K562 (cell line): ENCODE results near the gene TTN. TPM values are rescaled to one million over a fixed set of nuclear protein-coding genes. Genes with fewer than 3 reads are reported as not detected.

Source experiments
- ATAC-seq: fragments of 200-7000 bp; cut with Tn5 transposase; 3 replicates; pipeline ENCODE4 v1.9.1; 2020; ENCODE audit warnings: moderate library complexity
- BruUV-seq: library from RNA; stranded (reverse); fragments of 400-500 nt; replicated peaks from 2 replicates; lab custom pipeline; 2021; lab: Mats Ljungman, UMichigan
- CTCF ChIA-PET: fragments of 300-600 bp; formaldehyde crosslinking; extraction: SDS; loops from one replicate; lab custom pipeline; 2021; ENCODE audit warnings: low intra/inter-chr PET ratio; lab: Yijun Ruan, JAX
- POLR2A ChIA-PET: fragments of 300-600, 350-650 bp; sonication (Branson Sonifier 250); formaldehyde crosslinking; extraction: SDS; loops from one replicate; lab custom pipeline; 2021; ENCODE audit warnings: antibody characterized with exemption, inconsistent platforms; lab: Yijun Ruan, JAX
- DNase-seq, 4 experiments: peaks; one replicate each; pipeline versions ENCODE4 v3.0.0 to v3.0.0-alpha.2; 2011 to 2018; ENCODE audit warnings: low spot score in 3 of 4, mixed read lengths in 3 of 4; ENCODE audit errors: extremely low read depth in 1 of 4
- FAIRE-seq: peaks from 2 replicates; lab custom pipeline; 2011; peaks lifted over from hg19 to GRCh38; lab: Jason Lieb, UNC
- H2AFZ ChIP-seq: 2 replicates; pipeline ENCODE4 v1.6.0; 2011; ENCODE audit warnings: low read depth, low read length, control low read depth, inconsistent platforms
- H3K27ac ChIP-seq: fragments of 200-600 bp; 3 replicates; pipeline ENCODE4 v1.8.0; 2011; ENCODE audit warnings: low read depth, mild to moderate bottlenecking, control low read depth, inconsistent platforms, low read length, moderate library complexity, mixed read lengths; ENCODE audit errors: extremely low read depth
- H3K27me3 ChIP-seq, 2 experiments: fragments of 300-600 bp in 1 of 2; 2 replicates in 1 of 2; 3 replicates in 1 of 2; pipeline versions ENCODE4 v1.6.0 to v1.8.0; 2011; ENCODE audit warnings: inconsistent platforms in 2 of 2, low read length in 2 of 2, mild to moderate bottlenecking in 1 of 2, mixed read lengths in 1 of 2, moderate library complexity in 1 of 2; ENCODE audit not compliant: control insufficient read depth in 2 of 2, insufficient read depth in 2 of 2
- H3K36me3 ChIP-seq: fragments of 300-600 bp; 3 replicates; pipeline ENCODE4 v1.8.0; 2011; ENCODE audit warnings: mild to moderate bottlenecking, low read length, inconsistent platforms; ENCODE audit not compliant: control insufficient read depth, insufficient read depth
- H3K4me1 ChIP-seq, 2 experiments: fragments of 200-600 bp in 1 of 2; replicated peaks in 1 of 2; 2 replicates in 1 of 2; 3 replicates in 1 of 2; pipeline versions ENCODE4 v1.5.1 to v1.8.0; 2011; ENCODE audit warnings: inconsistent platforms in 2 of 2, low read length in 2 of 2, mild to moderate bottlenecking in 1 of 2, mixed read lengths in 1 of 2, moderate library complexity in 1 of 2; ENCODE audit not compliant: control insufficient read depth in 2 of 2, insufficient read depth in 2 of 2
- H3K4me2 ChIP-seq: 2 replicates; pipeline ENCODE4 v1.6.1; 2011; ENCODE audit warnings: low read length, control low read depth, inconsistent platforms, mixed read lengths; ENCODE audit not compliant: insufficient read depth
- H3K4me3 ChIP-seq: fragments of 200-600 bp; sonication (generic), shearing (Covaris generic); 2 replicates; pipeline ENCODE4 v1.5.1; 2016; ENCODE audit warnings: control low read depth, inconsistent platforms
- H3K79me2 ChIP-seq: fragments of 200-600 bp; 3 replicates; pipeline ENCODE4 v1.8.0; 2011; ENCODE audit warnings: low read length, inconsistent platforms; ENCODE audit not compliant: control insufficient read depth, insufficient read depth
- H3K9ac ChIP-seq, 2 experiments: 2 replicates each; pipeline versions ENCODE4 v1.6.0 to v1.6.1; 2011; ENCODE audit warnings: low read depth in 2 of 2, low read length in 2 of 2, control low read depth in 1 of 2, inconsistent platforms in 1 of 2, mild to moderate bottlenecking in 1 of 2, mixed read lengths in 1 of 2; ENCODE audit not compliant: insufficient read depth in 1 of 2
- H3K9me1 ChIP-seq: one replicate; pipeline ENCODE4 v1.6.0; 2011; ENCODE audit warnings: inconsistent platforms, mild to moderate bottlenecking, low read length, moderate library complexity; ENCODE audit not compliant: control insufficient read depth, insufficient read depth
- H3K9me3 ChIP-seq: replicated peaks from 2 replicates; pipeline ENCODE4 v1.5.1; 2011; ENCODE audit warnings: low read depth, low read length, inconsistent platforms; ENCODE audit not compliant: control insufficient read depth, insufficient read depth
- H4K20me1 ChIP-seq: replicated peaks from 2 replicates; pipeline ENCODE4 v1.6.1; 2011; ENCODE audit warnings: low read length, inconsistent platforms, mixed read lengths; ENCODE audit not compliant: control insufficient read depth, insufficient read depth
- FOXA3 ChIP-seq, 2 experiments: fragments of 450-650 bp in 1 of 2; sonication (generic) in 1 of 2; formaldehyde crosslinking; IDR thresholded peaks in 1 of 2; conservative IDR thresholded peaks in 1 of 2; 2 replicates each; pipeline versions ENCODE4 v1.4.0 to v1.8.0; 2020 to 2022; ENCODE audit warnings: mild to moderate bottlenecking in 2 of 2, missing genetic modification reagents in 1 of 2
- HCFC1 ChIP-seq: IDR thresholded peaks from 2 replicates; pipeline ENCODE4 v1.6.1; 2012; ENCODE audit warnings: low read depth, low read length, improper control_type of control experiment
- MEIS2 ChIP-seq: fragments of 450-650 bp; IDR thresholded peaks from 2 replicates; pipeline ENCODE4 v1.6.1; 2014; ENCODE audit warnings: mild to moderate bottlenecking; ENCODE audit not compliant: partially characterized antibody
- NR2C2 ChIP-seq, 2 experiments: fragments of 200-800 bp in 1 of 2; sonication (Bioruptor generic) in 1 of 2; sonication (generic) in 1 of 2; formaldehyde crosslinking in 1 of 2; IDR thresholded peaks; 2 replicates each; pipeline versions ENCODE4 v1.6.1 to v1.8.0; 2016 to 2022; ENCODE audit warnings: mild to moderate bottlenecking in 1 of 2, missing compliant biosample characterization in 1 of 2, missing genetic modification characterization in 1 of 2, missing genetic modification reagents in 1 of 2
- RB1 ChIP-seq: fragments of 450-650 bp; IDR thresholded peaks from 2 replicates; pipeline ENCODE4 v1.6.1; 2017; ENCODE audit warnings: low read depth, mild to moderate bottlenecking
- WGBS: fragments of 100-300 bp; shearing (Covaris generic); methylation state at CpG from one replicate; pipeline ENCODE4 v1.1.6; 2016; ENCODE audit warnings: low coverage, mixed read lengths; ENCODE audit not compliant: insufficient coverage; ENCODE audit errors: missing lambda C conversion rate; 5-methylcytosine and 5-hydroxymethylcytosine counted together
- in situ Hi-C: fragments of 300-500 bp; cut with MboI; formaldehyde crosslinking; loops from 4 replicates; pipeline ENCODE4 v1.15.0; 2018; ENCODE audit warnings: inconsistent platforms, mixed read lengths
- intact Hi-C: fragments of 100-400 bp; cut with micrococcal nuclease; formaldehyde crosslinking; loops from 2 replicates; pipeline ENCODE4 v1.14.2; 2022
- polyA plus RNA-seq, 8 experiments: library from polyadenylated mRNA; depleted of rRNA in 4 of 8; stranded (reverse) in 5 of 8; unstranded in 3 of 8; fragments of >200 nt; fragmentation: Nextera tagmentation in 2 of 8; fragmentation: Illumina TruSeq in 1 of 8; extraction: Ambion mirVana in 2 of 8; extraction: Trizol in 1 of 8; gene quantifications; 2 replicates each; pipeline versions ENCODE4 v1.2.1 to v1.2.3, GENCODE V29; 2011 to 2014; ENCODE audit warnings: inconsistent platforms in 1 of 8, missing spikeins in 1 of 8
- total RNA-seq, 7 experiments: library from RNA; depleted of rRNA in 6 of 7; stranded (reverse); fragments of >200 nt in 6 of 7; fragmentation: Illumina TruSeq in 2 of 7; extraction: Trizol in 2 of 7; gene quantifications; 2 replicates each; pipeline versions ENCODE4 v1.2.1 to v1.2.3, GENCODE V29; 2011 to 2021; ENCODE audit warnings: low replicate concordance in 1 of 7
- TF ChIP-seq, protein P1 (sequence below), 2 experiments: IDR thresholded peaks in 1 of 2; conservative IDR thresholded peaks in 1 of 2; 2 replicates each; pipeline ENCODE4 v1.6.1; 2016; ENCODE audit warnings: low read depth in 2 of 2, mild to moderate bottlenecking in 1 of 2, missing compliant biosample characterization in 1 of 2, missing genetic modification characterization in 1 of 2, moderate library complexity in 1 of 2
- TF ChIP-seq, protein P2 (sequence below): fragments of 450-650 bp; IDR thresholded peaks from 2 replicates; pipeline ENCODE4 v1.6.1; 2016

Gene TTN
- total and polyA plus RNA-seq, 9 of the 15 experiments (the other 6 are each of a cell fraction or from before 2014, with no cell fraction given), result under 0.01 to 0.20 (median 0.04) TPM; not detected in 1

DNA sequence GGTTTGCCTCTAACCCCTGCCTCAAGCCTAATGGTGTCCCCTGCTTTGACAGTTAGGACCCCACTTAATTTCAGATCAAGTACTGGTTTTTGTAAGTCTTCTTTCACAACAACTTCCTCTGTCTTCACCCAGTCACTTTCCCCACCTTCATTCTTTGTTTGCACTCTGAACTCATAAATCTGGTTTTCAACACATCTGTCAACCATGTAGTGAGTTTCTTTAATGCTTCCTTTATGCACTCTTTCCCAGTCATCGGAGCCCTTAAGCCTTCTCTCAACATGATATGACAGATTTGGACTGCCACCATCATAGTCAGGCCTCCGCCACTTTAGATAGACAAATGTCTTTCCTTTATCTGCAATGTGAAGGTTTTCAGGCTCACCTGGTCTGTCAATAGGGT is 217.9 kb downstream of the TTN start:
- H3K4me2 ChIP-seq, result no peak overlapping the region
- ChIA-PET POLR2A (no interaction called here), CTCF (no interaction called here)
- H3K9me3 ChIP-seq, result no peaks in the 10 kb centered on the region
- intact Hi-C loops (no loop called here), in situ Hi-C loops (no loop called here)
- DNase-seq (no peak), FAIRE-seq (no peak), ATAC-seq (no peak)
- peak; percentile 94 for TF ChIP-seq MEIS2
- TF ChIP-seq, protein P1, sequence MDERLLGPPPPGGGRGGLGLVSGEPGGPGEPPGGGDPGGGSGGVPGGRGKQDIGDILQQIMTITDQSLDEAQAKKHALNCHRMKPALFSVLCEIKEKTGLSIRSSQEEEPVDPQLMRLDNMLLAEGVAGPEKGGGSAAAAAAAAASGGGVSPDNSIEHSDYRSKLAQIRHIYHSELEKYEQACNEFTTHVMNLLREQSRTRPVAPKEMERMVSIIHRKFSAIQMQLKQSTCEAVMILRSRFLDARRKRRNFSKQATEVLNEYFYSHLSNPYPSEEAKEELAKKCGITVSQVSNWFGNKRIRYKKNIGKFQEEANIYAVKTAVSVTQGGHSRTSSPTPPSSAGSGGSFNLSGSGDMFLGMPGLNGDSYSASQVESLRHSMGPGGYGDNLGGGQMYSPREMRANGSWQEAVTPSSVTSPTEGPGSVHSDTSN (CRISPR knock-in tag; IDR thresholded peaks at IDR 0.05; ENCODE audit: low read depth), result no peak
- TF ChIP-seq, protein P1 (tag; conservative IDR thresholded peaks at IDR 0.05; ENCODE audit: low read depth), result peak; percentile 95
- TF ChIP-seq FOXA3 (CRISPR knock-in tag; conservative IDR thresholded peaks at IDR 0.05 in 1 of 2, IDR thresholded peaks at IDR 0.05 in 1 of 2), result peak in 1 of 2 experiments; percentile 80; a peak in 2 of 4 replicates
- TF ChIP-seq NR2C2 (CRISPR knock-in tag; IDR thresholded peaks at IDR 0.05), result no peak
- TF ChIP-seq NR2C2 (tag; IDR thresholded peaks at IDR 0.05), result peak; percentile 60
- TF ChIP-seq RB1, result no peak
- TF ChIP-seq HCFC1, result no peak
- TF ChIP-seq, protein P2, sequence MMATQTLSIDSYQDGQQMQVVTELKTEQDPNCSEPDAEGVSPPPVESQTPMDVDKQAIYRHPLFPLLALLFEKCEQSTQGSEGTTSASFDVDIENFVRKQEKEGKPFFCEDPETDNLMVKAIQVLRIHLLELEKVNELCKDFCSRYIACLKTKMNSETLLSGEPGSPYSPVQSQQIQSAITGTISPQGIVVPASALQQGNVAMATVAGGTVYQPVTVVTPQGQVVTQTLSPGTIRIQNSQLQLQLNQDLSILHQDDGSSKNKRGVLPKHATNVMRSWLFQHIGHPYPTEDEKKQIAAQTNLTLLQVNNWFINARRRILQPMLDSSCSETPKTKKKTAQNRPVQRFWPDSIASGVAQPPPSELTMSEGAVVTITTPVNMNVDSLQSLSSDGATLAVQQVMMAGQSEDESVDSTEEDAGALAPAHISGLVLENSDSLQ, result peak; percentile 73
- H3K9ac ChIP-seq, result no peak overlapping the region
- H3K27ac ChIP-seq, result no peak overlapping the region
- H3K4me1 ChIP-seq, result no peaks in the 10 kb centered on the region
- no peaks in the 10 kb centered on the region for H3K79me2 ChIP-seq
- no peaks in the 10 kb centered on the region; the same call in 2 of the 3 replicates for H3K36me3 ChIP-seq
- WGBS, result 67% methylated on average over 2 of the region's 2 CpGs
- no peaks in the 10 kb centered on the region for H3K27me3 ChIP-seq
- no peaks in the 10 kb centered on the region for H4K20me1 ChIP-seq
- no peak overlapping the region for H2AFZ ChIP-seq
- H3K9me1 ChIP-seq, result no peaks in the 10 kb centered on the region
- no peak overlapping the region for H3K4me3 ChIP-seq
- no TSS peak for BruUV-seq
